ENCODE data around the gene KLHL29.

KLHL29 gene

DNA sequence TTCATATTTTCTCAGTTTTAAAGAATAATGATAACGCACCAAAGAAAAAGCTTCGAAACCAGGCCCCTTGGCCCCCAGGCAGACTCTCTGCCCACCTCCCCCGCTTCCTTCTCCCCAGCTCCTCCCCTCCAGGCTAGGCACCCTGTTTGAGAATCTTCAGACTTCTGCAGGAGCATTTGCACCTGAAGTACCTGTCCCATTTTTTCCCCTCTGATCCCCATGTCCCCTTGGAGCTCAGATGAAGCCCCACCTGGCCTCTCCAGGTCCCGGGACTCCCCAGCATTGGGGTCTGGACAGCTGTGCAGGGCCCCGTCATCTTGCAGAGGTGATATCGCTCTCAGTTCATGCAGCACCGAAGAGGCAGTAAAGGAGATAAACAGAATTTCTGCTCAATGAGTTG lies 35.5 kb upstream of the KLHL29 start:
- Histone ChIP-seq H3K4me1 (ENCODE audit: low read length) (no peaks in the 10 kb centered on the region), H3K27me3 (replicated peaks; ENCODE audit: insufficient read depth, low read length) (no peaks in the 10 kb centered on the region), H3K4me2 (ENCODE audit: low read depth, low read length) (no peak overlapping the region), H3K9me3 (replicated peaks; ENCODE audit: insufficient read depth, low read length) (no peaks in the 10 kb centered on the region), H3F3A (ENCODE audit: insufficient read depth, low read length) (no peaks in the 10 kb centered on the region), H3K79me2 (ENCODE audit: low read length) (no peaks in the 10 kb centered on the region), H3K36me3 (replicated peaks; ENCODE audit: insufficient read depth, low read length) (no peaks in the 10 kb centered on the region), H3K27ac (ENCODE audit: low read length) (no peak overlapping the region), H2AFZ (ENCODE audit: low read length) (no peak overlapping the region), H3K9ac (ENCODE audit: low read length) (no peak overlapping the region), H4K20me1 (ENCODE audit: insufficient read depth, low read length) (no peaks in the 10 kb centered on the region), H3K9me2 (replicated peaks; ENCODE audit: insufficient read depth, low read length) (no peaks in the 10 kb centered on the region), H3K4me3 (ENCODE audit: low read length) (no peak overlapping the region)
- no peak for TF ChIP-seq EZH2 (optimal IDR thresholded peaks at IDR 0.05; ENCODE audit: low read depth, low read length)
- TF ChIP-seq EZH2phosphoT487 (IDR thresholded peaks at IDR 0.05; ENCODE audit: low read length), result no peak
- TF ChIP-seq, protein P1, sequence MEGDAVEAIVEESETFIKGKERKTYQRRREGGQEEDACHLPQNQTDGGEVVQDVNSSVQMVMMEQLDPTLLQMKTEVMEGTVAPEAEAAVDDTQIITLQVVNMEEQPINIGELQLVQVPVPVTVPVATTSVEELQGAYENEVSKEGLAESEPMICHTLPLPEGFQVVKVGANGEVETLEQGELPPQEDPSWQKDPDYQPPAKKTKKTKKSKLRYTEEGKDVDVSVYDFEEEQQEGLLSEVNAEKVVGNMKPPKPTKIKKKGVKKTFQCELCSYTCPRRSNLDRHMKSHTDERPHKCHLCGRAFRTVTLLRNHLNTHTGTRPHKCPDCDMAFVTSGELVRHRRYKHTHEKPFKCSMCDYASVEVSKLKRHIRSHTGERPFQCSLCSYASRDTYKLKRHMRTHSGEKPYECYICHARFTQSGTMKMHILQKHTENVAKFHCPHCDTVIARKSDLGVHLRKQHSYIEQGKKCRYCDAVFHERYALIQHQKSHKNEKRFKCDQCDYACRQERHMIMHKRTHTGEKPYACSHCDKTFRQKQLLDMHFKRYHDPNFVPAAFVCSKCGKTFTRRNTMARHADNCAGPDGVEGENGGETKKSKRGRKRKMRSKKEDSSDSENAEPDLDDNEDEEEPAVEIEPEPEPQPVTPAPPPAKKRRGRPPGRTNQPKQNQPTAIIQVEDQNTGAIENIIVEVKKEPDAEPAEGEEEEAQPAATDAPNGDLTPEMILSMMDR (IDR thresholded peaks at IDR 0.05; ENCODE audit: low read length), result no peak
- no peak for DNase-seq

DNA sequence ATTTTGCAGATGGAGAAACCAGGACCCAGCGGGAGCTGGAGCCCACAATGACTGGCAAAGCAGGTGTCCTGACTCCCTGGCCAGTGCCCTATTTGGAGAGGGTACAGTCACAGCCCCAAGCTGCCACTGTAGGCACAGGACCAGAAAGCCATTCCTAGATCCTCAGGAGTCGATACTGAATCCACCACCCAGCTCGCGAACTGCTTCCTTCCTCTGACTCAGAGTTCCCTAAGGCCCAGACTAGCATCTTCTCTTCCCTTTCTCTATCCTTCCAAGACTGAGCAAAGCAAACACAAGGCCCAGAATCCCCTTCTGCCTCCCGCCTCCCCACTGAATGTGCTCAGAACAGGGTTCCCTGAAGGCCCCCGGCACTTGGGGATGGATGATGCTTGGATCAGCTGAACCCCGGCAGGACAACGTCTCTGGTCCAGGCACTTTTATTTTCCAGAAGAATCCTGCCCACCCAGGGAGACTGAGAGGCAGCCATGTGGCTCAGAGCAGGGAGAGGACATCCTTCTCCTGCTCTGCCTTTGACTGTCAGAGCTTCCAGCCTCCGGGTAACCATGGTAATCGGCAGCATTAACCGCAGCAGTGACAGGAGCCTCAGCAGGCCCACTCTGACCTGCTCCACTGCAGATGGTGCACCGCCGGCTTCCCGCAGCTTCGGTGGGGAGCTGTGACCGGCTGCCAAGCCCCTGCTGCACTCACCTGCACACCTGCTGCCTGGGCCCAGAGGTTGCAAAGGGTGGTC lies 34.8 kb upstream of the KLHL29 start:
- no peak overlapping the region for H3K9ac ChIP-seq (ENCODE audit: low read length)
- no peaks in the 10 kb centered on the region for H3K9me3 ChIP-seq (replicated peaks; ENCODE audit: insufficient read depth, low read length)
- no peaks in the 10 kb centered on the region for H3K79me2 ChIP-seq (ENCODE audit: low read length)
- H3K27me3 ChIP-seq (replicated peaks; ENCODE audit: insufficient read depth, low read length), result no peaks in the 10 kb centered on the region
- TF ChIP-seq EZH2 (optimal IDR thresholded peaks at IDR 0.05; ENCODE audit: low read depth, low read length) (no peak), EZH2phosphoT487 (IDR thresholded peaks at IDR 0.05; ENCODE audit: low read length) (no peak)
- TF ChIP-seq, protein P1 (IDR thresholded peaks at IDR 0.05; ENCODE audit: low read length), result no peak
- no peaks in the 10 kb centered on the region for H3K36me3 ChIP-seq (replicated peaks; ENCODE audit: insufficient read depth, low read length)
- H3F3A ChIP-seq (ENCODE audit: insufficient read depth, low read length), result no peaks in the 10 kb centered on the region
- no peak overlapping the region for H2AFZ ChIP-seq (ENCODE audit: low read length)
- no peaks in the 10 kb centered on the region for H3K9me2 ChIP-seq (replicated peaks; ENCODE audit: insufficient read depth, low read length)
- no peak overlapping the region for H3K4me2 ChIP-seq (ENCODE audit: low read depth, low read length)
- no peak overlapping the region for H3K4me3 ChIP-seq (ENCODE audit: low read length)
- DNase-seq, result no peak
- H3K4me1 ChIP-seq (ENCODE audit: low read length), result no peaks in the 10 kb centered on the region
- no peak overlapping the region for H3K27ac ChIP-seq (ENCODE audit: low read length)
- no peaks in the 10 kb centered on the region for H4K20me1 ChIP-seq (ENCODE audit: insufficient read depth, low read length)

DNA sequence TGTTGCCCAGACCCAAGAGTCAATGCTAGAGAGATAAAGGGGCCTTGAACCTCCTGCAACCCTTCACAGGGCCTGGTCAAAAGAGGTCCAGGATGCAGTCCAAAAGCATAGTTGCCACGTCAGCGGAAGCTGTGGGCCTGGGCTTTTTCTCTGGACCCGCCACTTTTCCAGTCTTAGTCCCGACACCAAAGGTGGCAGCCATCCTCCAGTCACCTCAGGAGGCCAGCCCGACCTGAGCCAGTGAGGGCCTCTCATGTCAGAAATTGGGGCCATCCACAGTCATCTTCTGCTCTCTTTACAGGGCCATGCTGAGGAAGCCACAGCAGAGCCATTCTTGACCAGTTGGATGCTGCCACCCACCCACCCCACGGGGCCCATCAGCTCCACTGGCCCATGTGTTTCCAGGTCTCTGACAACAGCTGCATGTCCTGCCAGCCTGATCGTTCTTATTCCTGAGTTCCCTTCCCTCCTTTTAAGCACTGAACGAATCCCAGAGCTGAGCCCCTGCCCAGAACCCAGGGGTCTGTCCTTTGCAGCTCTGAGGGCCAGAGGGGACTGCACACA lies 34.1 kb upstream of the KLHL29 start:
- Histone ChIP-seq H3K4me3 (ENCODE audit: low read length) (no peak overlapping the region), H3F3A (ENCODE audit: insufficient read depth, low read length) (no peaks in the 10 kb centered on the region), H4K20me1 (ENCODE audit: insufficient read depth, low read length) (no peaks in the 10 kb centered on the region), H2AFZ (ENCODE audit: low read length) (no peak overlapping the region), H3K36me3 (replicated peaks; ENCODE audit: insufficient read depth, low read length) (no peaks in the 10 kb centered on the region), H3K9me3 (replicated peaks; ENCODE audit: insufficient read depth, low read length) (no peaks in the 10 kb centered on the region), H3K27ac (ENCODE audit: low read length) (no peak overlapping the region), H3K9me2 (replicated peaks; ENCODE audit: insufficient read depth, low read length) (no peaks in the 10 kb centered on the region), H3K27me3 (replicated peaks; ENCODE audit: insufficient read depth, low read length) (no peaks in the 10 kb centered on the region), H3K4me2 (ENCODE audit: low read depth, low read length) (no peak overlapping the region), H3K79me2 (ENCODE audit: low read length) (no peaks in the 10 kb centered on the region), H3K9ac (ENCODE audit: low read length) (no peak overlapping the region), H3K4me1 (ENCODE audit: low read length) (no peaks in the 10 kb centered on the region)
- no peak for TF ChIP-seq EZH2phosphoT487 (IDR thresholded peaks at IDR 0.05; ENCODE audit: low read length)
- TF ChIP-seq, protein P1 (IDR thresholded peaks at IDR 0.05; ENCODE audit: low read length), result no peak
- TF ChIP-seq EZH2 (optimal IDR thresholded peaks at IDR 0.05; ENCODE audit: low read depth, low read length), result no peak
- DNase-seq, result no peak
